NB4 (cell line): ENCODE results near the gene C16orf92.
"Not testable (repeated sequence)": the region's sequence is repeated elsewhere in the genome, so short reads cannot be mapped to it uniquely, and the experiment has no call there.

Source experiments
- CTCF ChIP-seq: IDR thresholded peaks from one replicate; pipeline ENCODE4 v1.5.1; 2012; ENCODE audit warnings: low read depth, low read length
- POLR2A ChIP-seq: IDR thresholded peaks from 2 replicates; pipeline ENCODE4 v1.6.1; 2011; ENCODE audit warnings: mild to moderate bottlenecking; ENCODE audit not compliant: insufficient read length; ENCODE audit errors: extremely low read depth
- TF ChIP-seq, protein P1 (sequence below): IDR thresholded peaks from 2 replicates; pipeline ENCODE4 v1.6.1; 2011; ENCODE audit warnings: low read depth, low read length

- TF ChIP-seq POLR2A, CTCF: not testable (repeated sequence)
- TF ChIP-seq, protein P1, sequence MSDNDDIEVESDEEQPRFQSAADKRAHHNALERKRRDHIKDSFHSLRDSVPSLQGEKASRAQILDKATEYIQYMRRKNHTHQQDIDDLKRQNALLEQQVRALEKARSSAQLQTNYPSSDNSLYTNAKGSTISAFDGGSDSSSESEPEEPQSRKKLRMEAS: not testable (repeated sequence)
Observed at GRCh38 chr16:30040690-30041089, 17.7 kb downstream of the C16orf92 start.
